Measurements from ENCODE around the gene SHH. TPM values are rescaled to one million over a fixed set of nuclear protein-coding genes. Genes with fewer than 3 reads are reported as not detected.
A peak's percentile ranks its signal among the peaks of the same experiment; 100 is the strongest.

SHH gene
- total RNA-seq, 8 experiments from 2014 or later = under 0.01 to 28.2 (median 0.14) TPM; not detected in 2

DNA sequence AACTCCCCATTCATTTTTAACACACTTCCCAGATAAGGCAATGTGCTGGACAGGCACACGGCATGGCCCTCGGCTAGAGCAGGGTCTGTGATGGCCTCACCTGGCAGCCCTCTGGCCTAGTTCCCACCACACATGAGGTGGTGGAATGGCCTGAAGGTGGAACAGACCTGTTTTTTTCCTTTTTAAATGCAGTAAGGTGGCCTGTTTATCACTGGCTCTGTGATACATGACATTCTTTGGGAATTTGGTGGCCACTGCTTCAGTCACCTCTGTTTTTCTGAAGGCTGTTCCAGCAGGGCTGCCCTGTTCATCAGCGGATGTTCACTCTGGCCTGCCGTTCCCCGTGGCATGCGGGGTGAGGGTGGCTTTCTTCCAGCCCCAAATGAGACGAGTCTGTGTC, 36.6 kb downstream of the SHH start:
- Histone ChIP-seq H3K4me1 (replicated peaks in 1 of 2) (no peaks in the 10 kb centered on the region), H3K4me3 (no peak overlapping the region), H3K27ac (no peak overlapping the region)
- 93 to 100% (median 96%) methylated on average over 4 to 7 of the region's 7 CpGs; no CpG with 5 or more reads in 7 of the 10 experiments for WGBS, 10 experiments
- in situ Hi-C loops (cut with MboI; ENCODE audit: low pct_unique_long_range_greater_than_20kb in 2 of 9, low sequenced_read_pairs in 9 of 9, unreplicated experiment in 9 of 9) = loop anchor here in 2 of 9 experiments (25.0 kb wide), 1 partner anchor 1037 kb away; no protein-coding TSS in a partner anchor
- no peak for ATAC-seq (replicated peaks in 6 of 8)

DNA sequence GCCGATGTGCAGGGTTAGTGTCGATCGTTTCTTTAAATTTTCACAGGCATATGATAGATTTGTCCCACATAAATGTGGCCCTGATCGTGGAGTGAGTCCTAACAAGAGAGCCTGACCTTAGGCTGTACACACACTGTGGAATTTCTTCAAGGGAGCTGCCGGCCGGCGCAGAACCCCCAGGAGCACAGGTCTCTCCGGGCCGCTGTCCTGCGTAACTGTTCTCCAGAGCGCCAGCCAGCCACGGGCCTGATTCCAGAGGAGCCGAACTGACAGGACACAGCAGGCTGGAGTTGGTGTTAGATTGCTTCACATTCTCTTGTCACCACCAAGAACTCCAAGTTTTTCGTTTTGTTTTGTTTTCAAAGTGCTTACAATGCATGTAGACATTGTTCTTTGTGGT, 37.3 kb downstream of the SHH start:
- in situ Hi-C loops (cut with MboI; ENCODE audit: low pct_unique_long_range_greater_than_20kb in 2 of 9, low sequenced_read_pairs in 9 of 9, unreplicated experiment in 9 of 9) = loop anchor here in 4 of 9 experiments (25.0 kb wide), 4 partner anchors 363 to 1037 kb away; no protein-coding TSS in a partner anchor
- no peak for ATAC-seq (replicated peaks in 6 of 8)
- WGBS, 10 experiments = 80 to 100% (median 91%) methylated on average over 1 to 9 of the region's 14 CpGs; no CpG with 5 or more reads in 2 of the 10 experiments
- H3K4me1 ChIP-seq (replicated peaks in 1 of 2) = no peaks in the 10 kb centered on the region
- H3K27ac ChIP-seq = no peak overlapping the region
- H3K4me3 ChIP-seq = no peak overlapping the region

- in situ Hi-C loops (cut with MboI; ENCODE audit: low pct_unique_long_range_greater_than_20kb in 2 of 9, low sequenced_read_pairs in 9 of 9, unreplicated experiment in 9 of 9) = loop anchor here in 3 of 9 experiments (25.0 kb wide), 3 partner anchors 361 to 836 kb away; no protein-coding TSS in a partner anchor
- no peak overlapping the region for H3K4me3 ChIP-seq
- H3K4me1 ChIP-seq (replicated peaks in 1 of 2) = no peaks in the 10 kb centered on the region
- WGBS, 10 experiments = 20 to 100% (median 96%) methylated on average over 1 to 4 of the region's 4 CpGs; no CpG with 5 or more reads in 2 of the 10 experiments
- H3K27ac ChIP-seq = no peak overlapping the region
- no peak for ATAC-seq (replicated peaks in 6 of 8)
Measured at GRCh38 chr7:155773531-155773930, 38.7 kb downstream of the SHH start.

DNA sequence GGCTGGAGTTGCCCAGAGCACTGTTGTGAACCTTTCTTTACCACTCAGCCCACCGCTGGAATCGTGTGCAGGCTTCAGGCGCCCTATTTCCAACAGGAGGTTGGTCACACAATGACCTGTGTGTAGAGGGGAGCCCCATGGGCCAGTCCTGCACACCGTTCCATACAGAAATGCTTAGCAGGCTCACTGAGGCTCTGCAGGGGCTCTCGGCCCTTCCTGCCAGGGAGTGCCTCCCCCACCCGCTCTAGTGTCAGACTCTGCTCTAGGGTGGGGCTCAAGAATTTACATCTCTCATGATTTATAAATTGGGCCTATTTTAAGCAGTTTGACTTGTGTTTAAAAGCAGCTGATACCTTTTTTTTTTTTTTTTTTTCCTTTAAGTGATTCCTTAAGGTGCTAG, 42.0 kb downstream of the SHH start:
- Histone ChIP-seq H3K27ac (no peak overlapping the region), H3K4me1 (replicated peaks in 1 of 2) (no peaks in the 10 kb centered on the region), H3K4me3 (no peak overlapping the region)
- peak in 3 of 8 experiments; percentile 57 to 78 (median 72) for ATAC-seq (replicated peaks in 6 of 8)
- in situ Hi-C loops (cut with MboI; ENCODE audit: low pct_unique_long_range_greater_than_20kb in 2 of 9, low sequenced_read_pairs in 9 of 9, unreplicated experiment in 9 of 9) = loop anchor here in 3 of 9 experiments (25.0 kb wide), 3 partner anchors 358 to 833 kb away; no protein-coding TSS in a partner anchor
- WGBS, 10 experiments = 35 to 96% (median 80%) methylated on average over 1 to 5 of the region's 6 CpGs; no CpG with 5 or more reads in 5 of the 10 experiments

- Histone ChIP-seq H3K4me3 (no peak overlapping the region), H3K4me1 (replicated peaks in 1 of 2) (no peaks in the 10 kb centered on the region), H3K27ac (no peak overlapping the region)
- in situ Hi-C loops (cut with MboI; ENCODE audit: low pct_unique_long_range_greater_than_20kb in 2 of 9, low sequenced_read_pairs in 9 of 9, unreplicated experiment in 9 of 9) = loop anchor here in 3 of 9 experiments (10.0 to 25.0 kb wide), 4 partner anchors 175 to 832 kb away; no protein-coding TSS in a partner anchor
- WGBS, 10 experiments = 7 to 100% (median 90%) methylated on average over 2 to 6 of the region's 6 CpGs; no CpG with 5 or more reads in 2 of the 10 experiments
- ATAC-seq (replicated peaks in 6 of 8) = peak in 2 of 8 experiments; percentile 65 to 70
Measured at GRCh38 chr7:155769701-155770100, 42.6 kb downstream of the SHH start.

- in situ Hi-C loops (cut with MboI; ENCODE audit: low pct_unique_long_range_greater_than_20kb in 2 of 9, low sequenced_read_pairs in 9 of 9, unreplicated experiment in 9 of 9) = loop anchor here in 3 of 9 experiments (10.0 to 25.0 kb wide), 4 partner anchors 172 to 830 kb away; no protein-coding TSS in a partner anchor
- ATAC-seq (replicated peaks in 6 of 8) = no peak
- Histone ChIP-seq H3K4me3 (no peak overlapping the region), H3K4me1 (replicated peaks in 1 of 2) (no peaks in the 10 kb centered on the region), H3K27ac (no peak overlapping the region)
- WGBS, 10 experiments = 40 to 100% (median 94%) methylated on average over 2 to 9 of the region's 12 CpGs
Measured at GRCh38 chr7:155766966-155767916, 45.0 kb downstream of the SHH start.

DNA sequence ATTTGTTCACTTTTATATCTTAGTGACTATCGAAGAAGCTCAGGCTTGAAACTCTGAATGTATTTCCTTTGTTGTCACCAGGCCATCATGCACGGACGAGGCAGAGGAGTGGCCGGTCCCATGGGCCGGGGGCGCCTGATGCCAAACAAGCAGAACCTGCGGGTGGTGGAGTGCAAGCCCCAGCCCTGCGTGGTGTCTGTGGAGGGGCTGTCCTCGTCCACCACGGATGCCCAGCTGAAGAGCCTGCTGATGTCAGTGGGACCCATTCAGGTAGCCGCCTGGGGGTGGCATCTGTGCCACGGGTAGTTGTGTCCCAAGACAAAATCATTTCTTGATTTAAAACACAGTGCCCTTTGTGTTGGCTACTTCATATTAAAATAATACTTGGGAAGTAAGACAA, 45.9 kb downstream of the SHH start:
- in situ Hi-C loops (cut with MboI; ENCODE audit: low pct_unique_long_range_greater_than_20kb in 2 of 9, low sequenced_read_pairs in 9 of 9, unreplicated experiment in 9 of 9) = loop anchor here in 3 of 9 experiments (10.0 to 25.0 kb wide), 4 partner anchors 172 to 829 kb away; no protein-coding TSS in a partner anchor
- no peak for ATAC-seq (replicated peaks in 6 of 8)
- 63 to 100% (median 90%) methylated on average over 2 to 12 of the region's 12 CpGs; no CpG with 5 or more reads in 3 of the 10 experiments for WGBS, 10 experiments
- Histone ChIP-seq H3K4me1 (replicated peaks in 1 of 2) (no peaks in the 10 kb centered on the region), H3K27ac (no peak overlapping the region), H3K4me3 (no peak overlapping the region)

GRCh38 chr7:155765458-155765857, 46.8 kb downstream of the SHH start:
- ATAC-seq (replicated peaks in 6 of 8) = no peak
- H3K4me3 ChIP-seq = no peak overlapping the region
- in situ Hi-C loops (cut with MboI; ENCODE audit: low pct_unique_long_range_greater_than_20kb in 2 of 9, low sequenced_read_pairs in 9 of 9, unreplicated experiment in 9 of 9) = loop anchor here in 3 of 9 experiments (10.0 to 25.0 kb wide), 4 partner anchors 171 to 828 kb away; no protein-coding TSS in a partner anchor
- no peak overlapping the region for H3K27ac ChIP-seq
- H3K4me1 ChIP-seq (replicated peaks in 1 of 2) = no peaks in the 10 kb centered on the region
- 17 to 100% (median 87%) methylated on average over 1 to 7 of the region's 8 CpGs for WGBS, 10 experiments

- H3K4me3 ChIP-seq = no peak overlapping the region
- in situ Hi-C loops (cut with MboI; ENCODE audit: low pct_unique_long_range_greater_than_20kb in 2 of 9, low sequenced_read_pairs in 9 of 9, unreplicated experiment in 9 of 9) = loop anchor here in 3 of 9 experiments (10.0 to 25.0 kb wide), 4 partner anchors 170 to 827 kb away; no protein-coding TSS in a partner anchor
- 67 to 100% (median 98%) methylated on average over 1 to 5 of the region's 7 CpGs; no CpG with 5 or more reads in 3 of the 10 experiments for WGBS, 10 experiments
- H3K27ac ChIP-seq = no peak overlapping the region
- no peak for ATAC-seq (replicated peaks in 6 of 8)
- no peaks in the 10 kb centered on the region for H3K4me1 ChIP-seq (replicated peaks in 1 of 2)
Measured at GRCh38 chr7:155764438-155764793, 47.8 kb downstream of the SHH start.

- Histone ChIP-seq H3K4me1 (replicated peaks in 1 of 2) (no peaks in the 10 kb centered on the region), H3K27ac (no peak overlapping the region), H3K4me3 (no peak overlapping the region)
- in situ Hi-C loops (cut with MboI; ENCODE audit: low pct_unique_long_range_greater_than_20kb in 2 of 9, low sequenced_read_pairs in 9 of 9, unreplicated experiment in 9 of 9) = loop anchor here in 3 of 9 experiments (10.0 to 25.0 kb wide), 4 partner anchors 169 to 827 kb away; no protein-coding TSS in a partner anchor
- 71 to 100% (median 97%) methylated on average over 1 to 14 of the region's 27 CpGs; no CpG with 5 or more reads in 2 of the 10 experiments for WGBS, 10 experiments
- ATAC-seq (replicated peaks in 6 of 8) = no peak
Measured at GRCh38 chr7:155763691-155764437, 48.4 kb downstream of the SHH start.

DNA sequence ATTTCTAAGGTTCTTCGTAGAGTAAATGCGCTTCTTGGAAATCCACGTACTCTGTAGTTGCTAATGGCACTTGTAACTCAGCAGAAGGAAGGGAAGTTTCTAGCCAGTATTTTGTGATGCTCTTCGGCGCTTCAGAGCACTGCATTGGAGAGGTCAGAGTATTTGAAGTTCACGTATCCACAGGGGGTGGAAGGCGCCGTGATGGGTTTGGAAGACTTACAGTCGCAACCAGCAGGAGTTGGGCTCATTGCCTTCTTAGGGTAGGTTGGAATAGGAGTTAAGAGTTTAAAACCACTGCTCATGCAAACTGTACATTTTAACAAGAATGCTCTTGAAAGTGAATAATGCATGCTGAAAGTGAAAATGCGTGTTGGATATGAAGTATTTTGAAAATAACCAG, 49.1 kb downstream of the SHH start:
- in situ Hi-C loops (cut with MboI; ENCODE audit: low pct_unique_long_range_greater_than_20kb in 2 of 9, low sequenced_read_pairs in 9 of 9, unreplicated experiment in 9 of 9) = loop anchor here in 3 of 9 experiments (10.0 to 25.0 kb wide), 4 partner anchors 168 to 826 kb away; no protein-coding TSS in a partner anchor
- no peak overlapping the region for H3K4me3 ChIP-seq
- 83 to 100% (median 90%) methylated on average over 2 to 10 of the region's 10 CpGs; no CpG with 5 or more reads in 1 of the 10 experiments for WGBS, 10 experiments
- no peaks in the 10 kb centered on the region for H3K4me1 ChIP-seq (replicated peaks in 1 of 2)
- ATAC-seq (replicated peaks in 6 of 8) = no peak
- H3K27ac ChIP-seq = no peak overlapping the region

GRCh38 chr7:155762655-155763054, 49.6 kb downstream of the SHH start:
- no peak overlapping the region for H3K4me3 ChIP-seq
- WGBS, 10 experiments = 37 to 85% (median 70%) methylated on average over 1 to 7 of the region's 10 CpGs; no CpG with 5 or more reads in 1 of the 10 experiments
- no peak overlapping the region for H3K27ac ChIP-seq
- peak; percentile 30 to 96 (median 75) for ATAC-seq (replicated peaks in 6 of 8)
- in situ Hi-C loops (cut with MboI; ENCODE audit: low pct_unique_long_range_greater_than_20kb in 2 of 9, low sequenced_read_pairs in 9 of 9, unreplicated experiment in 9 of 9) = loop anchor here in 3 of 9 experiments (10.0 to 25.0 kb wide), 4 partner anchors 168 to 825 kb away; no protein-coding TSS in a partner anchor
- H3K4me1 ChIP-seq (replicated peaks in 1 of 2) = no peaks in the 10 kb centered on the region
